ENCODE data around the gene GPR183. TPM values are rescaled to one million over a fixed set of nuclear protein-coding genes. Genes with fewer than 3 reads are reported as not detected.

Gene GPR183
- total RNA-seq, 2 experiments from 2014 or later: 8.6 to 10.0 TPM

DNA sequence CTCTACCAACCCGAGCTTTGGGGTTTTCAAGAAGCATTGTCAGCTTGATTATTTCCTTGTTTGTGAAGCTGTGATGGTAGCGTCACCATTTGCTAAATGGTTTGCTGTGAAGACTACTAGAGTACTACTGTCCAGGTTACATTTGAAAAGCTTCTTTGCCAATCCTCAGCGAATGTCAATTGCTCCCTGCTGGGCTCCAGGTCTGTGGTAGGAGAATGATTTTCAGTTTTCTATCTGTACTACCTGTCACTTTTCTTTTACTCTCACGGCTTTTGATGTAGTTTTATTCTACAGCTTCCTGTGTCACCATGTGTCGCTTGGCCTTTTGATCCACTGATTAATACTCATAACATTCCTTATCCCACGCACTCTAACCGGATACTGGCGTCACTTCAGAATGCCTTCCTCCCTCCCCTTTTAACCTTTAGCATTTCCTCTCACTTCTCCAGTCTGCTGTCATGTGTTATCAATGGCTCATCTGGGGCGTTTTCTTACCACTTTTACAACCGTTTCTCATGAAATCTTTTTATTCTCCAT is 7.5 kb upstream of the GPR183 start:
- intact Hi-C loops (cut with micrococcal nuclease): loop anchor here (5.0 kb wide), 2 partner anchors 37 to 38 kb away; no protein-coding TSS in a partner anchor
- peak overlapping the region; percentile 66 for H3K4me3 Mint-ChIP-seq

DNA sequence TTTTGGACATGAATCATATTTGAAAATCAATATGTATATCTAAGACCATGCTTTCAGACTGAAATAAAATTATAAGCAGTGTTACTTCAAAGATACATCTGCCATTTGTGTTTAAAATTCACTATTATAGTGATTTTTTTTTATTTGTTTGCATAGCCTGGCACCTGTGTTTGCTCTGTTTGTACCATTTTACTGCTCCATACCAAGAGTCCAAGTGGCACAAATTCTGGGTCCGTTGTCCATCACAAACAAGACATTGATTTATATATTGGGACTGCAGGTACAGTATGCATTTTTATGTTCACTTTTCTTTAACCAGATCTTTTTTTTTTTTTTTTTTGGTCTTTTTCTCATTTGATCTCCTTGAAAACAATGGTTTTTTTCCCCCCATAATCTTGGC is 6.7 kb upstream of the GPR183 start:
- intact Hi-C loops (cut with micrococcal nuclease): loop anchor here (5.0 kb wide), 2 partner anchors 37 to 38 kb away; no protein-coding TSS in a partner anchor
- CTCF ChIA-PET: interaction anchor here (0.7 to 4.2 kb wide), 10 partner anchors 12 to 136 kb away, joined by 3 to 25 read pairs (median 4); no protein-coding TSS in a partner anchor
- Mint-ChIP-seq H3K27ac (peak overlapping the region; percentile 98), H3K4me3 (peak overlapping the region; percentile 66), H3K4me1 (ENCODE audit: low read depth) (peaks cover 79% of the 10 kb centered on the region), H3K36me3 (ENCODE audit: low read depth) (peaks cover 59% of the 10 kb centered on the region), H3K9me3 (no peaks in the 10 kb centered on the region), H3K27me3 (no peaks in the 10 kb centered on the region)
- DNase-seq (no peak), ATAC-seq (no peak)
- POLR2A ChIA-PET: interaction anchor here (1.1 to 2.0 kb wide), 6 partner anchors 9 to 120 kb away, joined by 3 to 5 read pairs (median 4); no protein-coding TSS in a partner anchor
- TF ChIP-seq, protein P1, sequence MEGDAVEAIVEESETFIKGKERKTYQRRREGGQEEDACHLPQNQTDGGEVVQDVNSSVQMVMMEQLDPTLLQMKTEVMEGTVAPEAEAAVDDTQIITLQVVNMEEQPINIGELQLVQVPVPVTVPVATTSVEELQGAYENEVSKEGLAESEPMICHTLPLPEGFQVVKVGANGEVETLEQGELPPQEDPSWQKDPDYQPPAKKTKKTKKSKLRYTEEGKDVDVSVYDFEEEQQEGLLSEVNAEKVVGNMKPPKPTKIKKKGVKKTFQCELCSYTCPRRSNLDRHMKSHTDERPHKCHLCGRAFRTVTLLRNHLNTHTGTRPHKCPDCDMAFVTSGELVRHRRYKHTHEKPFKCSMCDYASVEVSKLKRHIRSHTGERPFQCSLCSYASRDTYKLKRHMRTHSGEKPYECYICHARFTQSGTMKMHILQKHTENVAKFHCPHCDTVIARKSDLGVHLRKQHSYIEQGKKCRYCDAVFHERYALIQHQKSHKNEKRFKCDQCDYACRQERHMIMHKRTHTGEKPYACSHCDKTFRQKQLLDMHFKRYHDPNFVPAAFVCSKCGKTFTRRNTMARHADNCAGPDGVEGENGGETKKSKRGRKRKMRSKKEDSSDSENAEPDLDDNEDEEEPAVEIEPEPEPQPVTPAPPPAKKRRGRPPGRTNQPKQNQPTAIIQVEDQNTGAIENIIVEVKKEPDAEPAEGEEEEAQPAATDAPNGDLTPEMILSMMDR (IDR thresholded peaks at IDR 0.05): no peak

More for the DNA sequence above, 7.5 kb upstream of the GPR183 start:
- Mint-ChIP-seq H3K9me3 (no peaks in the 10 kb centered on the region), H3K27me3 (no peaks in the 10 kb centered on the region), H3K27ac (peak overlapping the region; percentile 98), H3K36me3 (ENCODE audit: low read depth) (peaks cover 60% of the 10 kb centered on the region), H3K4me1 (ENCODE audit: low read depth) (peaks cover 78% of the 10 kb centered on the region)
- TF ChIP-seq, protein P1 (IDR thresholded peaks at IDR 0.05): no peak
- POLR2A ChIA-PET: interaction anchor here (0.6 to 2.0 kb wide), 8 partner anchors 9 to 120 kb away, joined by 3 to 6 read pairs (median 4); no protein-coding TSS in a partner anchor
- ATAC-seq (peak; percentile 80), DNase-seq (peak; percentile 89)
- CTCF ChIA-PET: interaction anchor here (0.7 to 4.2 kb wide), 10 partner anchors 12 to 135 kb away, joined by 3 to 25 read pairs (median 4); no protein-coding TSS in a partner anchor

DNA sequence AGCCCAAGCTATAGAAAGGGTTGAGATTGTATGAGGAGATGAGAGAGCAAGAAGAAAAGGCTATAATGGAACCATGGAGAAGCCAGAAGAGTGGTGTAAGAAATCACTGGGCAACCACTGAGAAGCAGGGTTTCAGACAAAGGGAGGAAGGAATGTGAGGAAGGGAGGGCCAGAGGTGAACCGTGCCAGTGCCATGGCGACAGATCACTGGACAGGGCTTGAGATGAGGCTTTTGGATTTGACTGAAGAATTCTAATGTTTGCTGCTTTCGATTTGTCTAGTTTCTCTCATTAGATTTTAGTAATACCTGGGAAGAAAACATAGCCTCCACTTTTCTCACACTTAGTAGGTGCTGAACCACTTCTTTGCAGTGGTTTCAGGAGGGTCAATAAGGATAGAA is 6.3 kb upstream of the GPR183 start:
- Mint-ChIP-seq H3K27ac (peak overlapping the region; percentile 88), H3K27me3 (no peaks in the 10 kb centered on the region), H3K4me1 (ENCODE audit: low read depth) (peaks cover 79% of the 10 kb centered on the region), H3K4me3 (peak overlapping the region; percentile 6), H3K36me3 (ENCODE audit: low read depth) (peaks cover 58% of the 10 kb centered on the region), H3K9me3 (no peaks in the 10 kb centered on the region)
- POLR2A ChIA-PET: interaction anchor here (1.2 kb wide), 1 partner anchor 41 kb away, joined by 3 read pairs; no protein-coding TSS in a partner anchor
- intact Hi-C loops (cut with micrococcal nuclease): loop anchor here (5.0 kb wide), 2 partner anchors 36 to 39 kb away; no protein-coding TSS in a partner anchor
- ATAC-seq (no peak), DNase-seq (no peak)
- TF ChIP-seq, protein P1 (IDR thresholded peaks at IDR 0.05): no peak
- CTCF ChIA-PET: interaction anchor here (2.1 to 4.2 kb wide), 2 partner anchors 74 to 123 kb away, joined by 9 to 25 read pairs; no protein-coding TSS in a partner anchor

DNA sequence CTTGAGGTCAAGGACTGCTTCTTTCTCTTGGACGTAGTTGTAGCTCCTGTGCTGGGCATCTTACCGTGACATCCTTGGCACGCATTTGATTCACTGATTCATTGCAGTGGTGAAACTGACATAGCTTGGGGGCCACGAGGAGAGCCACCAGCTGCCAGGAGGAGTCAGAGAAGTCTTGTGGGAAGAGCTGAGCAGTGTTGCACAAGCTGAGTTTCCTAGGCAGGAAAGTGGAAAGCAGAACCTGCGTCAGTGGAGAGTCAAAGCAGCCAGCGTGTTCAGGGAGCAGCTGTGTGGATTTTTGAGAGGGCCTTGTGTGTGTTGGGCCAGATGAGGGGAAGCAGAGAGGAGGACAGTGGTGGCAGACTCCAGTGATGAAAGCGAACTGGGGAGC is 5.3 kb upstream of the GPR183 start:
- CTCF ChIA-PET: interaction anchor here (1.0 to 4.2 kb wide), 5 partner anchors 10 to 136 kb away, joined by 3 to 25 read pairs (median 4); no protein-coding TSS in a partner anchor
- no peak for ATAC-seq
- POLR2A ChIA-PET: interaction anchor here (0.9 to 1.5 kb wide), 4 partner anchors 10 to 98 kb away, joined by 3 to 4 read pairs (median 4); no protein-coding TSS in a partner anchor
- H3K27me3 Mint-ChIP-seq: no peaks in the 10 kb centered on the region
- intact Hi-C loops (cut with micrococcal nuclease): loop anchor here (5.0 kb wide), 2 partner anchors 35 to 40 kb away; no protein-coding TSS in a partner anchor
- H3K27ac Mint-ChIP-seq: peak overlapping the region; percentile 58
- peaks cover 61% of the 10 kb centered on the region for H3K36me3 Mint-ChIP-seq (ENCODE audit: low read depth)
- H3K4me3 Mint-ChIP-seq: no peak overlapping the region
- H3K9me3 Mint-ChIP-seq: no peaks in the 10 kb centered on the region
- peaks cover 89% of the 10 kb centered on the region for H3K4me1 Mint-ChIP-seq (ENCODE audit: low read depth)
- no peak for DNase-seq
- TF ChIP-seq, protein P1 (IDR thresholded peaks at IDR 0.05): no peak
